Memory B cell (primary cell): Measurements from ENCODE around the gene IFNAR1.

Experiments
- ATAC-seq: fragments of 150-1000 bp; cut with Tn5 transposase; 2 replicates; pipeline ENCODE4 v1.10.0; 2021; ENCODE audit warnings: low read depth, mild to moderate bottlenecking, moderate library complexity
- DNase-seq, 2 donors: peaks; one replicate each; pipeline ENCODE4 v3.0.0; 2022; ENCODE audit warnings: low spot score in 2 of 2
- H3K27ac Mint-ChIP-seq: one replicate; pipeline ENCODE4 v1.8.0; 2022; ENCODE audit warnings: mild to moderate bottlenecking, moderate library complexity, mixed read lengths
- H3K27me3 Mint-ChIP-seq: one replicate; pipeline ENCODE4 v1.8.0; 2022; ENCODE audit warnings: mixed read lengths
- H3K36me3 Mint-ChIP-seq: one replicate; pipeline ENCODE4 v1.8.0; 2022; ENCODE audit warnings: mild to moderate bottlenecking, mixed read lengths
- H3K4me1 Mint-ChIP-seq: one replicate; pipeline ENCODE4 v1.8.0; 2022; ENCODE audit warnings: mixed read lengths
- H3K4me3 Mint-ChIP-seq: one replicate; pipeline ENCODE4 v1.8.0; 2022; ENCODE audit warnings: mild to moderate bottlenecking, moderate library complexity, mixed read lengths
- H3K9me3 Mint-ChIP-seq: one replicate; pipeline ENCODE4 v1.8.0; 2022; ENCODE audit warnings: mixed read lengths

The IFNAR1 gene

DNA sequence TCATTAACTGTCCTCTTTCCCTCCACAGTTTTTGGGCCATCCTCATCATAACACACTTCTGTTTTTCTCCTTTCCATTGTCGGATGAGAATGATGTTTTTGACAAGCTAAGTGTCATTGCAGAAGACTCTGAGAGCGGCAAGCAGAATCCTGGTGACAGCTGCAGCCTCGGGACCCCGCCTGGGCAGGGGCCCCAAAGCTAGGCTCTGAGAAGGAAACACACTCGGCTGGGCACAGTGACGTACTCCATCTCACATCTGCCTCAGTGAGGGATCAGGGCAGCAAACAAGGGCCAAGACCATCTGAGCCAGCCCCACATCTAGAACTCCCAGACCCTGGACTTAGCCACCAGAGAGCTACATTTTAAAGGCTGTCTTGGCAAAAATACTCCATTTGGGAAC lies 28.6 kb upstream of the IFNAR1 start:
- peak overlapping the region; percentile 39 for H3K4me3 Mint-ChIP-seq
- peak; percentile 84 for ATAC-seq
- DNase-seq: peak; percentile 47 to 50
- H3K4me1 Mint-ChIP-seq: peaks cover 30% of the 10 kb centered on the region
- no peaks in the 10 kb centered on the region for H3K9me3 Mint-ChIP-seq
- no peaks in the 10 kb centered on the region for H3K27me3 Mint-ChIP-seq
- H3K36me3 Mint-ChIP-seq: peaks cover 37% of the 10 kb centered on the region
- peak overlapping the region; percentile 94 for H3K27ac Mint-ChIP-seq

DNA sequence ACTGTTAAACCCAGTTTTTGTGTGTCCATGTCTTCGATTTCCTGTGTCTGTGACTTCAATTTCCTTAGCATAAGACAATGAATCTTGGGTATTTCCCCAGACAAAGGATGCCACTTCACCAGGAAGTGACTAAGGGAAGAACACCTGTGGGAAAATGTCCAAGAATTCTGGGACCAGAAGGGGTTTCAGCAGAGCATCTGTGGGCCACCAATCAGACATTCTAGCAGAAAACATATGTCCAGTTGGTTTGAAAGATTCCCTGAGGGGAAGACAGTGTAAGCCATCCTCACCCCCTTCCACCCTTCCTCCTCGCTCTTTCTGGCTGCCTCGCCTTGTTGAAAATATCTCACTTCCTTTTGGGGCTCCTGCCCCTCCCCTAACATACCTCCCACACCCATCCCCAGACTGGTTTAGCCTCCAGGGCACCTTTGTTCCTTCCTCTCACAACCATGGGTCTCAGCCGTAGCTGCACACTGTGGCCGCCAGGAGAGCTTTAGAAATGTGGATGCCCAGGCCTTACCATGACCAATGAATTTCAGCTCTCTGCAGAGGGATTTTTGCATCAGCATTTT lies 25.5 kb upstream of the IFNAR1 start:
- H3K4me1 Mint-ChIP-seq: peaks cover 39% of the 10 kb centered on the region
- peak overlapping the region; percentile 59 for H3K4me3 Mint-ChIP-seq
- no peaks in the 10 kb centered on the region for H3K27me3 Mint-ChIP-seq
- DNase-seq: peak; percentile 25 to 31
- H3K27ac Mint-ChIP-seq: peak overlapping the region; percentile 89
- H3K36me3 Mint-ChIP-seq: peaks cover 17% of the 10 kb centered on the region
- peak; percentile 72 for ATAC-seq
- no peaks in the 10 kb centered on the region for H3K9me3 Mint-ChIP-seq

DNA sequence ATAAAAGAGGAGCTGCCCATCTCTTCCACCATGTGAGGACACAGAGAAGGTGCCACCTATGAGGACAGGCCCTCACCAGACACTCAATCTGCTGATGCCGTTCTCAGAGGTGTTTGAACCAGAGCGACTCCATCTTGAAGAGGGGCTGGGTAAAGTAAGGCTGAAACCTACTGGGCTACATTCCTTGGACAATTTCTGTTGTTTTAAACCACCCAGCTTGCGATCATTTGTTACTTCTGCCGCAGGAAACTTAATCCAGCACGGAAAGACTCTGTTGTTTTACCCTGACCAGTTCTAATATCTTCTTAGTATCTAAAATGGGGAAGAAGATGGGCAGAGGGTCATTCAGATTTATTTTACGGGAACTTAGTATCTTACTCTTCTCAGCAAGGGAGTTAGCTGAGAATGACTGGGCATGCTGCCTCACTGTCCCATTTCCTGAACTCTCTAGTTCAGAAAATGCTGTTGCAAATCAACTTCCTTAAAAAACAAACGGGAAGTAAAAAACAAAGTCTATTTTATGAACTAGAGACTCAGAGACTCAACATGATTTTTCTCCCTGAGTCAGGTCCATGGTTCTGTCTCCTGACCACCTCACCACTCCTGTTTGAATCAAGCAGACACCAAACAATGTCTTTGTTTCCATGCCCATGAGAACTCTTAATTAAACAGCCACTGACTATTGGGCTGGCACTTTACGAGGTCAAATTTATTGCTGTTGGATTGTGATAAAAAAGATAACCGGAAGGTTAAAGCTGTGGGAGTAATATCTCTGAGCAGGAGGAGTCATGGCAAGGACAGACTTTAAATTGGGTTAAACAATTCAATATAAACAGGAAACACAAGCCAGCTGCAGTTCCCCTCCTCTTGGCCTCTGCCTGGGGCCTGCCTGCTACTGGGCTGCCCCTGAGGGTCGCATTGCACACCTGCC lies 23.8 kb upstream of the IFNAR1 start:
- Mint-ChIP-seq H3K4me3 (peak overlapping the region; percentile 28), H3K27me3 (no peaks in the 10 kb centered on the region), H3K4me1 (peaks cover 37% of the 10 kb centered on the region), H3K27ac (peak overlapping the region; percentile 74), H3K9me3 (no peaks in the 10 kb centered on the region), H3K36me3 (peaks cover 9% of the 10 kb centered on the region)
- ATAC-seq (no peak), DNase-seq (no peak)

DNA sequence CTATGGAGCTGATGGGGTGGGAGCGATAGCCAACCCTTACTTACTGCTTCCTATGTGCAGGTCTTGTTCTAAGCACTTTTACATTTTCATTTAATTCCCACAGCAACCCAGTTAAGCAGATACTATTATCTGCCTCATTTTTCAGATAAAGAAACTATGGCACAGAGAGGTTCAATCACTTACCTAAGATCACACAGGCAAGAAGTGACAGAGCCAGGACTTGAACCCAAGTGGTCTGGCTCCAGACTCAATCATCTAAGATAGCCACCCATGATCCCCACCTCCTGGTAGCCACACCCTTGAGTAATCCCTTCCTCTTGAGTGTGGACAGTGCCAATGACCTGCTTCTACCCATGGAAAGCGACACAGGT lies 23.2 kb upstream of the IFNAR1 start:
- H3K27me3 Mint-ChIP-seq: no peaks in the 10 kb centered on the region
- no peak for DNase-seq
- no peak for ATAC-seq
- H3K27ac Mint-ChIP-seq: peak overlapping the region; percentile 74
- no peaks in the 10 kb centered on the region for H3K9me3 Mint-ChIP-seq
- H3K4me3 Mint-ChIP-seq: peak overlapping the region; percentile 28
- H3K4me1 Mint-ChIP-seq: peaks cover 32% of the 10 kb centered on the region
- peaks cover 7% of the 10 kb centered on the region for H3K36me3 Mint-ChIP-seq

DNA sequence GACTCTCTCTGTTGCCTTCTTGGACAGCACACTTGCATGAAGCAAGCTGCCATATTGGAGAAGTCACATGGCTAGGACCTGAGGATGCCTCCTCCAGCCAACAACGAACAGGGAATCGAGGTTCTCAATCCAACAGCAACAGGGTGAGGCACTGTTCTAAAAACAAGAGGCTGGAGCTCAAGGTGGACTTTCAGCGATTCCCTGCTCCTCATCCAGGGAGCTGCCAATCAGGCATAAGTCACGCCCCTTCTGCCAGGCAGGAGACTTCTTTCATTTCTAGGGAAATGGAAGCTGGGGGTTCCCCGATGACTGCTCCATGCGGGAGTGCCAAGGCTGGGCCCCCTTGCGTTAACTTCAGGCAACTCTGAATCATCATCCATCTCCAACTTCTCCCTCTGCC lies 22.7 kb upstream of the IFNAR1 start:
- no peak for DNase-seq
- H3K4me1 Mint-ChIP-seq: peaks cover 31% of the 10 kb centered on the region
- H3K9me3 Mint-ChIP-seq: no peaks in the 10 kb centered on the region
- H3K27me3 Mint-ChIP-seq: no peaks in the 10 kb centered on the region
- H3K36me3 Mint-ChIP-seq: peaks cover 6% of the 10 kb centered on the region
- H3K4me3 Mint-ChIP-seq: no peak overlapping the region
- no peak overlapping the region for H3K27ac Mint-ChIP-seq
- ATAC-seq: no peak

DNA sequence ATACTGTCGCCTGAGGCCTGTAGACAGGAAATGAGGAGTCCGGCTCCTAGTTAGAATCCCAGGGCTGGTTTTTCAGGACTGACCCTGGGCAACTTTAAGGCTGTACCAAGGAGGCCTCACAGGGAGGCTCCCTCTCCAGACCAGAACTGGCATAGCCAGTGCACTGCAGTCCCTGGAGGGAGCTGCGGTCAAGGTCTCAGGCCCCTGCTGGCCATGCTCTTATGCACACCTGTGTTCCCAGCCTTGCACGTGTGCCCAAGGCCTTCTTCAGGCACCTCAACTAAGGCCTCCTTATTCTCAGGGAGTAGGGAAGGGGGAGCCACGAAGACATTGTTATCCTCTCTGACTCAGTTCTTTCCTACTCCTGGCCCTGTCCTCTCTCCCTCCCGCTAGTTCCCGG lies 22.0 kb upstream of the IFNAR1 start:
- ATAC-seq (no peak), DNase-seq (no peak)
- peaks cover 29% of the 10 kb centered on the region for H3K4me1 Mint-ChIP-seq
- no peaks in the 10 kb centered on the region for H3K9me3 Mint-ChIP-seq
- H3K27ac Mint-ChIP-seq: no peak overlapping the region
- H3K36me3 Mint-ChIP-seq: peaks cover 1% of the 10 kb centered on the region
- no peaks in the 10 kb centered on the region for H3K27me3 Mint-ChIP-seq
- H3K4me3 Mint-ChIP-seq: no peak overlapping the region

DNA sequence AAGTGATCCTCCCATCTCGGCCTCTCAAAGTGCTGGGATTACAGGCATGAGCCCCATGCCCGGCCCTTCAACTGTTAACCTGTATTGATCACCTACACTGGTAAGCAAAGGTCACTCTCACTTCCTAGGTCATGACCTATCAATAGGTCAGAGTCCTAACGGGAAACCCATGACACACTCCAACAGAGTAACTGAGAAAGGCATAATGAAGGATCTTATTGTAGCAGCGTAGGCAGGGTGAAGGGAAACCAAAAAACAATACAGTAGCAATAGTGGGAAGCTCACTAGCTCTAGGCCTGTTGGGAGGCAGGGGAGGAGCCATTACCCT lies 19.5 kb upstream of the IFNAR1 start:
- H3K4me3 Mint-ChIP-seq: no peak overlapping the region
- H3K36me3 Mint-ChIP-seq: no peaks in the 10 kb centered on the region
- H3K27ac Mint-ChIP-seq: no peak overlapping the region
- DNase-seq (no peak), ATAC-seq (no peak)
- H3K27me3 Mint-ChIP-seq: no peaks in the 10 kb centered on the region
- H3K4me1 Mint-ChIP-seq: peaks cover 21% of the 10 kb centered on the region
- H3K9me3 Mint-ChIP-seq: no peaks in the 10 kb centered on the region

DNA sequence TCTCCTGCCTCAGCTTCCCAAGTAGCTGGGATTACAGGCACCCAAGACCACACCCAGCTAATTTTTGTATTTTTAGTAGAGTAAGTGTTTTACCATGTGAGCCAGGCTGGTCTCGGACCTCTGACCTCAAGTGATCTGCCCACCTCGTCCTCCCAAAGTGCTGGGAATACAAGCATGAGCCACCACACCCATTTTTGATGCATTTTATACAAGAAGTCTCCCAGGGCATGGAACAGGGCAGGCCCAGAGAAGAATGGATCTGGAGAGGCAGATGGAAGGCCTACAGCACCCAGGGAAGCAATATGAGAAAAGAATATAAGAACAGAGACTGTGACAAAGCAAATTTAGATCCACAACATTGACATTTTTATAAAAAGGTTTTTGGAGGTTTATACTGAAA lies 18.8 kb upstream of the IFNAR1 start:
- Mint-ChIP-seq H3K4me3 (no peak overlapping the region), H3K9me3 (no peaks in the 10 kb centered on the region), H3K4me1 (peaks cover 17% of the 10 kb centered on the region), H3K27ac (no peak overlapping the region), H3K36me3 (no peaks in the 10 kb centered on the region), H3K27me3 (no peaks in the 10 kb centered on the region)
- ATAC-seq (no peak), DNase-seq (no peak)

DNA sequence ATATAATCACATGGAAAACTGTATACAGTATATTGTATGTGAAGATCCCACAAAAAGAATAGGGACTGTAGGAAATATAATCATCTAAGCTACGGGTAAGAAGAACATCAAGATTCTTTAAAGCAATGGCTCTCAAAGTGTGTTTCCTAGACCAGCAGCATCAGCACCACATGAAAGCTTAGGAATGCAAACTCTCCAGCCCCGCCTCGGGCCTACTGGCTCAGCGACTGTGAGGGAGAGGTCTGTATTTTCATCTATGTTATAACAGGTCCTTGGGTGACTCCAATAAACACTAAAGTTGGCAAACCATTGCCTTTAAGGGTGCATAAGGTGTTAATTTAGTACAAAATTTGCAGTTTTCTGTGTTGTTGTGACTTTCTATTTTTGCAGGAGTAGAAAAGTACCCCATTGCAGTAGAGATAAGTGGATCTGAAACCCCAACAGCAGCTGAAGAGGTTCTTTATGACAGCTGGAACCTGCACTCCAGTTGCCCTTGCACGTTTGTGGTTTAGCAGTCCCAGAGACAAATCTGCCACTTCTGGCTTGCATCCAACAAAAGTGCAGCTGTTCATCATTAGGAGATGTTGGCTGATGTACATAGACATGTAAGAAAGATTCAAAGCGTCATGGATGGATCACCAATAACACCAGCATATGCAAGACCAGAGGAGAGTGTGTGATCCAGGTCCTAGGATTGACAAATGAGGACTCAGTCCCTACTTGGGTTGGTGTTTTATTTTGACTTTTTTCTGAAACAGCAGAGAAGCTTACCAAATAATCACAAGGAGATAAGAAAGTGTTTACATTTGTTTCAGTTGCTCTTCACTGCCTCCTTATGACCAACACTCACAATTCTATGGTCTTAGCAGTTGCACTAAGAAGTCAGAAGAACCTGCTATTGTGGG lies 15.9 kb upstream of the IFNAR1 start:
- no peak overlapping the region for H3K4me3 Mint-ChIP-seq
- ATAC-seq (peak; percentile 78), DNase-seq (no peak)
- no peaks in the 10 kb centered on the region for H3K9me3 Mint-ChIP-seq
- H3K27ac Mint-ChIP-seq: peak overlapping the region; percentile 54
- peaks cover 12% of the 10 kb centered on the region for H3K4me1 Mint-ChIP-seq
- no peaks in the 10 kb centered on the region for H3K27me3 Mint-ChIP-seq
- no peaks in the 10 kb centered on the region for H3K36me3 Mint-ChIP-seq

DNA sequence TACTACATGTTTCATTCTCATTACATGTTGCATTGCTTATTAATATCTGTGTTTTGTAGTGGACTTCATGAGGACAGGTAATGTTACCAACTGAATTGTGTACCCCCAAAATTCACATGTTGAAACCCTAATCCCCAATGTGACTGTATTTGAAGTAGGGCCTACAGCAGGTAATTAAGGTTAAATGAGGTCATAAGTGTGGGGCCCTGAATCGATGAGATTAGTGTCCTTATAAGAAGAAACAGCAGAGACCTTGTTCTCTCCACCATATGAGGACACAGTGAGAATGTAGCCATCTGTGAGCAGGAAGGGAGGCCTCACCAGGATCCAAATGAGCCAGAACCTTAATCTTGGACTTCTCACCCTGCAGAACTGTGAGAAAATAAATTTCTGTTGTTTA lies 15.0 kb upstream of the IFNAR1 start:
- no peaks in the 10 kb centered on the region for H3K9me3 Mint-ChIP-seq
- H3K4me3 Mint-ChIP-seq: no peak overlapping the region
- ATAC-seq (no peak), DNase-seq (no peak)
- no peaks in the 10 kb centered on the region for H3K27me3 Mint-ChIP-seq
- no peaks in the 10 kb centered on the region for H3K36me3 Mint-ChIP-seq
- H3K4me1 Mint-ChIP-seq: peaks cover 9% of the 10 kb centered on the region
- no peak overlapping the region for H3K27ac Mint-ChIP-seq

DNA sequence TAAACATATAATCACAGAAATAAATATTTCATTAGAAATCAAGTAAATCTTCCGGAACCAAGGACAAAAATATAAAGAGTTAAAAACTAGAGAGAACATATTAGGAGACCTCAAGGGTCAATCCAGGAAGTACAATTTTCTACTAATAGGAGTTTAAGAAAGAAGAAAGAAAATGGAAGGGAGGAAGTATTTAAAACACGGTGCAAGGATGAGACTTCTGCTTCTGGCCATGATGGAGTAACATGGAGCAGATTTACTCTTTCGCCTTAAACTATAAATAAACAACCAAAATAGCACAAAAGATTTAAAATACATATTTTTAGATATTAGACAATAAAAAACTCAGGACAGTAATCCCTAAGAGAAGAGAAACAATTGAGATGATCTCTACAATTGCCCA lies 12.6 kb upstream of the IFNAR1 start:
- H3K27ac Mint-ChIP-seq: no peak overlapping the region
- H3K27me3 Mint-ChIP-seq: no peaks in the 10 kb centered on the region
- ATAC-seq: no peak
- H3K36me3 Mint-ChIP-seq: no peaks in the 10 kb centered on the region
- DNase-seq: no peak
- no peaks in the 10 kb centered on the region for H3K9me3 Mint-ChIP-seq
- peaks cover 9% of the 10 kb centered on the region for H3K4me1 Mint-ChIP-seq
- H3K4me3 Mint-ChIP-seq: no peak overlapping the region

DNA sequence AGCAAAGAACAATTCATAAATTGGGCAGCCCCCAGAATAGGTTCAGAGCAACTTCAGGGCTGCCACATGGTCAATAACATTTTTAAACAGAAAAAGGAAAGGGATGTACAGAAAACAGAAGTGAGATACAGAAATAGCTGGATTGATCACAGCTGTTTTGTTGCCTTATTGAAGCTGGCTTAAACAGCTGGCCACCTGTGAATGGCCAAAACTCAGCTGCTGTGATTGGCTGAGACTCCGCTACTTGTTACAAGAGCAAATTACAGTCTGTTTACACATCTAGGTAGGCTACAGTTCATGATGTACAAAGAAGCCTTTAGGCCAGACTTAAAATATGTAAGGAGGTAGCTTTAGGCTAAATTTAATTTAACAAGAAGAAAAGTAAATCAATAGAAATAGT lies 11.6 kb upstream of the IFNAR1 start:
- no peaks in the 10 kb centered on the region for H3K36me3 Mint-ChIP-seq
- H3K4me1 Mint-ChIP-seq: peaks cover 9% of the 10 kb centered on the region
- no peak overlapping the region for H3K4me3 Mint-ChIP-seq
- no peaks in the 10 kb centered on the region for H3K27me3 Mint-ChIP-seq
- H3K9me3 Mint-ChIP-seq: no peaks in the 10 kb centered on the region
- DNase-seq (no peak), ATAC-seq (peak; percentile 27)
- H3K27ac Mint-ChIP-seq: no peak overlapping the region

DNA sequence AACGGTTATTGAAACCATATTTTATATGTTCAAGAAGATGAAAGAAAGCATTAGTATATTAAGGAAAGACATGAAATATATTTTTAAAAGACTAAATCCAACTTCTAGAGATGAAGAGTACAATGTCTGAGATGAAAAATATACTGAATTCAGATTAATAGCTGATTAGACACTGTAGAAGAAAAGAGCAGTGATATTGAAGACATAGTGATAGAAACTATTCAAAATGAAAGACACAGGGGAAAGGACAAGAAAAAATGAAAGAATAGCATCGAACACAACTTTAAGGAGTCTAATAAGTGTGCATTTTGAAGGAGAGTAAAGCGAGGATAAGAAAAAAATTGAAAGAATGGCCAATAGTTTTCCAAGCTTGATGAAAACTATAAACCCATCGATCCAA lies 11.2 kb upstream of the IFNAR1 start:
- ATAC-seq (no peak), DNase-seq (no peak)
- Mint-ChIP-seq H3K27ac (no peak overlapping the region), H3K36me3 (no peaks in the 10 kb centered on the region), H3K4me3 (no peak overlapping the region), H3K4me1 (peaks cover 9% of the 10 kb centered on the region), H3K27me3 (no peaks in the 10 kb centered on the region), H3K9me3 (no peaks in the 10 kb centered on the region)

DNA sequence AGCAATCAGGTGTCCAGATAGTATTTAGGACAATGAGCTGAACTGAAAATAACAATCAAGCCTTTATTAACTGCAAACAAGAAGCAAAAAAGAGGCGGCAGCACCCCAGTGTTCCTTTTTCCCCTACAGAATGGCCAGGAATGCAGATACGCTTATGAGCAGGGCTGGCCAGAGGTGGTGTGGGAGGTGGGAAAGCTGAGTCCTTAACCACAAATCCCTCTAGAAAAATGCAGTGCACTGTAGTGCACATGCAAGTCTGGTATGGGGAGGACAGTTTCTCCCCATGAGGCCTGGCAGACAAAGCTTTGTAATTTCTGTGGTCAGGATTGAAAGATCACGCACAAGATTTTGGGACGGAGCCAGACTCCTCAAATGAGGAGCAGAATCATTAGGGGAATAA lies 10.7 kb upstream of the IFNAR1 start:
- Mint-ChIP-seq H3K4me1 (peaks cover 6% of the 10 kb centered on the region), H3K36me3 (no peaks in the 10 kb centered on the region), H3K4me3 (no peak overlapping the region), H3K27me3 (no peaks in the 10 kb centered on the region), H3K27ac (no peak overlapping the region), H3K9me3 (no peaks in the 10 kb centered on the region)
- ATAC-seq: no peak
- no peak for DNase-seq
